ENCODE results near the gene PPP1R26.

PPP1R26 gene

DNA sequence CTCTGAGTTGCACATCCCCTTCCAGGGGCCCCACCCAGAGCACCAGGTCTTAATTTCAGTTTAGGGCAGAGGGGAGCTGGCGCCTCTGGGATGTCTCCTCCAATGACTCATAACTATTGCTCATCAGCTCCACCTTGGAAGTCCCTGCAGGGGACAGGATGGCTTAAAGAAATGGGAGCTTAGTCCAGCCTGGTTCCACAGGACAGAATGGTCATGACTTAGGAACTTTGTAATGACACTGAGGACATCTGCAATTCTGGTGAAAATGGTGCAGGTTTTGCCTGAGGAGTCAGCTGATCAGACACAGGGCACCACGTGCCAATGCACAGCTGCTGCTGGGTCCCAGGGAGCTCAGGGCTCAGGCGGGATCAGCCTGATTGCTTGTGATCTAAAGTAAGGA lies 16.4 kb upstream of the PPP1R26 start:
- DNase-seq, result no peak

GRCh38 chr9:135464181-135464580 lies 15.4 kb upstream of the PPP1R26 start:
- no peak for DNase-seq

GRCh38 chr9:135468854-135469521 lies 10.6 kb upstream of the PPP1R26 start:
- DNase-seq, result peak in 7 of 56 donors; percentile 8 to 43 (median 25)

DNA sequence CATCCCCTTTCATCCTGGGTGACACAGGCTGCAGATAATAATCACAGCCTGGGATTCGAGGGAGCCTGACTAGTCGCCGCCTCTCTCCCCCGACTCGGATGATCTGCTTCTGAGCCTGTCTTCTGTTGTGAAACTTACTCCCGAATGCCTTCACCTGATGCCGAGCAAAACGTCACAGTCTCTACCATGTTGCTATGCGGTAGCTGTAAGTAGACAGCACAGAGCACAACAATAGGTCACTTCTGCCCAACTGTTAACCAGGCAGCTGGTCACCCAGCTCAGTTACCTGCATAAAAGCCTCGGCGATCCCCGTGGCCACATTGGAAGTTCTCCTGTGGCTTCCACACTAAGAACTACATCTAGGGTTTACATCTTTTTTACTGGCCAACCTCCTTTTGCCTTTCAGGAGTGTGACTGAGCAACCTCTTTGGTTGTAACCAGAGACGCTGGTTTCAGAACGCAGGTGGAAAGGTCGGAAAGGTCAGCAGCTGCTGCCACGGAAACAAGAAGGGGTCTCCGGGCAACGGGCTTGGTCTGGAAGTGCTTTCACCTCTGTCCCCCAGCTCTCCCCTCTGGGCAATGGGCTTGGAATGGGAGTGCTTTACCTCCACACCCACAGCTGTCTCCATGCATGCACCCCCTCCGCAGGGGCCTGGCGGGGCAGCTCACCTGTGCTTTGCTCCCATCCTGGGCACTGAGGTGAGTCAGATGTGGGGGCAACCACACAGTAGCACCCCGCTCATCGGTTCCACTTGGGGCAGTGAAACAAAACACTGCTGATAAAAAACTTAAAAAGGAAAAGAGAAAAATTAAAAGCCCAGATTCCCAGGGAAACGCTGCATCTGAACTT lies 7.6 kb upstream of the PPP1R26 start:
- DNase-seq, result no peak

- no peak for DNase-seq
Observed at GRCh38 chr9:135473972-135474543, 5.5 kb upstream of the PPP1R26 start.

DNA sequence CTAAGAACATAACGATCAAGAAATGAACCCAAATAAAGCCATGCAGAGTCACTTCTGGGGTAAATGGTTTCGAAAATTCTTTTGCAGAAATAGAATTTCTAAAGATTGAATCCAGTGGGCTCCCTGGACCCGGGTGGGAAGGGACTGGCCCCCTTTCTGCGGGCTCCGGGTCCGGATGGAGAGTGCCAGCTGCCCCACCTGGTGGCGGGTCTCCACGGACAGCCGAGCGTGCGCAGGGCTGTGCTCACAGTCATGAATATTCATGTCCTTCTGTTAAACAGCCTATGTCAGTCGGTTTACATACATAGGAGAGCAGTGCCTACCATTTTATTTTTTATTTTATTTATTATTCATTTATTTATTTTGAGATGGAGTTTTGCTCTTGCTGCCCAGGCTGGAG lies 4.7 kb upstream of the PPP1R26 start:
- DNase-seq, result peak in 12 of 56 donors; percentile 1 to 51 (median 24)

- no peak for DNase-seq
Observed at GRCh38 chr9:135476561-135477355, 2.8 kb upstream of the PPP1R26 start.

DNA sequence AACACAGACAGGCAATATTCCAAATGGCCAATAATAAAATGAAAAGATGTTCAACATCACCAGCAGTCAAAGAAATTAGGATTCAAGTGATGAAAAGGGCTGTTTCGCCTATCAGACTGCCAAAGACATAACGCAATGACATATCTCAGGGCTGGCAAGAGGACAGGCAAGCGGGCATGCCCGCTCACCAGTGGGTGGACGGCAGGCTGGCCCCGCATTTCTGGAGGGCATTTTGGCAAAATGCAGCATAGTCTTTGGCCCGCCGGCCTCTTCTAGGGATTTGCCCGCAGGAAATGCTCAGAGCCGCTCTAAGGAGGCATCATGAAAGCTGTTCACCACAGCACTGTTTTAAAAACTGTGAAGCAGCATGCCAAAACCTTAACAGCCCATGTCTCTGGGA lies 1.4 kb upstream of the PPP1R26 start:
- peak in 1 of 56 donors; percentile 19 for DNase-seq

GRCh38 chr9:135478829-135479468 lies 633 bp upstream of the PPP1R26 start:
- DNase-seq, result peak in 23 of 56 donors; percentile 8 to 76 (median 25)

DNA sequence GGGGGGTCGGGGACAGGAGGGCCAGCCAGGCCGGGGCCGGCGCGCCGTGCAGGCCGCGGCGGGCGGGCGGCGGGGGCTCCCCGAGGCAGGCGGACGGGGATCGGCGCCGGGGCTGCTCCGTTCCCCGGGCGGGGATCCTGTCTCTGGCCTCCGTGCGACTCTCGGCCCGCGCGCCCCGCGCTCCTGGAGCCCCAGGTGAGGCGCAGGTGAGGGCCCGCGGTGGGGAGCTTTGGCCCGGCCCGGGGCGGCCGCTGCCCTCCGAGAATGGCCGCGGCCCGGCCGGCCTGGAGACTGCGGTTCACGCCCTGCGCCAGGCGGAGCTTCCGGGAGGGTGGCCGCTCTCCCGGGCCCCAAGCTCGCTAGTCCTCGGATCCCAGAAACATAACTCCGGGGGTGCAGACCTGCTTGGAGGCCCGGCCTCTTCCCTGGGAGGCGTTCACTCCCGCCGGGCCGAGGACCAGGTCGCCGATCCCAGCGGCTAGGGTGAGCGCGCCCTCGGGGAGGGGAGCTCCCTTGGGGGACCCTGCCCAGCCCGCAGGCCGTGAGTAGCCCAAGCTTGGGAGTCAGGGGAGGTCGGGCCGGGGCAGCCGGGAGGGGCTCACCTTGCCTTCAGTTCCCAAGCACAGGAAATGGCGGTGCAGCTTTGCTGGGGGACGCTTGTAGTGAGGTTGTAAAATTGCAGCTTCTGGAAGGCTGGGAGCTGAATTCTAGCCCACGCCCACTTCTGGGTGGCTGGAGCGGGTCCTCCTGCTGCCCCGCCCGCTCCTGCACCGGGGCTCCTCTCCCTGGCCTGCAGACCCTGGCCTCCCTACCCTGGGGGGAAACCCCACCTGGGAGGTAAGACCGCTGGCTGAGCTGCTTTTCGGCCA lies 723 bp downstream of the PPP1R26 start:
- DNase-seq, result peak in 4 of 56 donors; percentile 14 to 47 (median 23)

DNA sequence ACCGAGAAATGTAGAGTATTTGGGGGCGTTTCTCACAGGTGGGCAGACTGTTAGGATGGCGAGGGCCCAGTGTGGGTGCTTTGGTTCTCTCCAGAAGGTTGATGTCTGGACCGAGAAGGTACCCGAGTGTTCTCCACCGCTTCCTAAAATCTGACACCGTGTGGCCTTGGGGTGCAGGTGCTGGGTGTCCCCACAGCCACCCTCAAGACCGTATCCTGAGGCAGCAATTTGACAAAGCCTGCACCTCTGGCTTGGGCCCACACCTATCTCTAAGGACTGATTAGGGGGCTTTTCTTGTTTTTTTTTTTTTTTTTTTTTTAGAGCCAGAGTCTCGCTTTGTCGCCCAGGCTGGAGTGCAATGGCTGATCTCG lies 1.3 kb downstream of the PPP1R26 start:
- DNase-seq, result no peak

- DNase-seq, result no peak
Observed at GRCh38 chr9:135482015-135482754, 2.6 kb downstream of the PPP1R26 start.

GRCh38 chr9:135484460-135485277 lies 5.1 kb downstream of the PPP1R26 start:
- no peak for DNase-seq

DNA sequence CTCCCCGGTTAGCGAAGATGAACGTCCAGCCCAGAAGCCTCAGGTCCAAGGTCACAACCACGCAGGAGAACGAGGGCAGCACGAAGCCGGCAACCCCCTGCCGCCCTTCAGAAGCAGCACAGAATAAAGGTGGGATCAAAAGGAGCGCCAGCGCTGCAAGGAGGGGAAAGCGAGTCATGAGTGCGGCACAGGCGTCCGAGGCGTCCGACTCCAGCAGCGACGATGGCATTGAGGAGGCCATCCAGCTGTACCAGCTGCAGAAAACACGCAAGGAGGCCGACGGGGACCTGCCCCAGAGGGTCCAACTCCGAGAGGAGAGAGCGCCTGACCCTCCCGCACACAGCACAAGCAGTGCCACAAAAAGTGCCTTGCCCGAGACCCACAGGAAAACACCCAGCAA lies 5.8 kb downstream of the PPP1R26 start:
- no peak for DNase-seq

DNA sequence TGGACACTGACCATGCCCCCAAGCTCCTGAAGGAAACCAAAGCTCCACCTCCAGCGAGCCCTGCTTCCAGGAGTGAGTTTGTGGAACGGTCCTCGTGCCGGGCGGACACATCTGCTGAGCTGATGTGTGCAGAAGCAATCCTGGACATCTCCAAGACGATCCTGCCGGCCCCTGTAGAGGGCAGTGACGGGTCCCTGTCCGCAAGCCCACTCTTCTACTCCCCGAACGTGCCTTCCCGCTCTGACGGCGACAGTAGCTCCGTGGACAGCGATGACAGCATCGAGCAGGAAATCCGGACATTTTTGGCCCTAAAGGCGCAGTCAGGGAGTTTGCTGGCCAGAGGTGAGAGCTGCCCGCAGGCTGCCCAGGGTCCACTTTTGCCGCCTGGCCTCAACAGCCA lies 6.2 kb downstream of the PPP1R26 start:
- DNase-seq, result no peak

GRCh38 chr9:135486267-135487065 lies 6.9 kb downstream of the PPP1R26 start:
- DNase-seq, result no peak

DNA sequence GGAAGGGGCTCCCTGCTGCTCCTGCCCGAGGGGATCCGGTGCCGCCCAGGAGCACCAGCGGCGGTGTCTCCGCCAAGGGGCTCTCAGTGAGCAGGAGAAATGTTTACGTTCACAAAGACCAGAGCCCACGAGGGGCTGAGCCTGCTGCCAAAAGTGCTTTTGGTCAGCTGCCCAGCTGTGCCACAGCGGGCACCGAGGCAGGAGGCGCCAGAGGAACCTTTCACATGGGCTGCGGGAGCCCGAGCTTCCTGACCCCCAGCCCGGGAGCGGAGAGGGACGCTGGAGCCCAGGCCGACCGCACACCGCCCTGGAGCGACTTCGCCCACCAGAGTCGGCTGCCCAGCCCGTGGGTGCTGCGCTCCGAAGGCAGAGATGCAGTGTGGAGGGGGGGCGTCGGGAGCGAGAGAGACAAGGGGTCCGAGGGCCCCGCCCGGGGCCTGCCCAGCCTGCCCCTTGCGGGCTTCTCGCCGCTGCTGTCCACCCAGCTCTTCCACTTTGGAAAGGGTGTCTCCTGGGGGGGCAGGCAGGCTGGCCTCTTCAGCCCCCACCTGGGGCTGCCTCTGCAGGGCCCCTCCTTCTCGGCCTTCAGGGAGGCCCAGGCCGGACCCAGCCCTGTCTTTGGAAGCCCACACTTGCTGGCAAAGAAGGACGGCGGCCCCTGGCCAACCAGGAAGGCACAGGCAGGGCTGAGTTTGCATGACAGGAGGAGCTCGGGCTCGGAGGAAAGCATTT lies 7.9 kb downstream of the PPP1R26 start:
- DNase-seq, result no peak

Measured in nucleus accumbens (tissue), 56 donors.